Hematopoietic multipotent progenitor cell treated with erythropoietin and hydrocortisone succinate and interleukin-3 and kit ligand, for 4 days (in vitro differentiated cells): ENCODE measurements around the gene NYAP2.

Source experiments
- DNase-seq: peaks from one replicate; pipeline ENCODE4 v3.0.0-alpha.2; 2015

NYAP2 gene

GRCh38 chr2:225487878-225488416 lies 88.4 kb downstream of the NYAP2 start:
- DNase-seq, result no peak

GRCh38 chr2:225488743-225489142 lies 89.2 kb downstream of the NYAP2 start:
- DNase-seq, result no peak

GRCh38 chr2:225493420-225494099 lies 94.0 kb downstream of the NYAP2 start:
- DNase-seq, result no peak

- no peak for DNase-seq
These were observed 94.6 kb downstream of the NYAP2 start for GRCh38 chr2:225494100-225494459.

GRCh38 chr2:225495706-225496105 lies 96.2 kb downstream of the NYAP2 start:
- DNase-seq, result no peak

- DNase-seq, result no peak
These were observed 97.1 kb downstream of the NYAP2 start for GRCh38 chr2:225496568-225496967.

- DNase-seq, result no peak
These were observed 97.7 kb downstream of the NYAP2 start for GRCh38 chr2:225497166-225497565.

- DNase-seq, result no peak
These were observed 101.5 kb downstream of the NYAP2 start for GRCh38 chr2:225501022-225501421.

GRCh38 chr2:225502971-225503370 lies 103.5 kb downstream of the NYAP2 start:
- DNase-seq, result no peak

- DNase-seq, result no peak
These were observed 111.3 kb downstream of the NYAP2 start for GRCh38 chr2:225510796-225511195.

- no peak for DNase-seq
These were observed 113.0 kb downstream of the NYAP2 start for GRCh38 chr2:225512469-225512868.

GRCh38 chr2:225512876-225513540 lies 113.5 kb downstream of the NYAP2 start:
- DNase-seq, result no peak

- DNase-seq, result no peak
These were observed 115.5 kb downstream of the NYAP2 start for GRCh38 chr2:225515033-225515432.

- no peak for DNase-seq
These were observed 127.4 kb downstream of the NYAP2 start for GRCh38 chr2:225526760-225527390.

- DNase-seq, result no peak
These were observed 132.0 kb downstream of the NYAP2 start for GRCh38 chr2:225531559-225531958.

GRCh38 chr2:225532096-225532495 lies 132.6 kb downstream of the NYAP2 start:
- no peak for DNase-seq

- DNase-seq, result no peak
These were observed 134.5 kb downstream of the NYAP2 start for GRCh38 chr2:225534037-225534436.

GRCh38 chr2:225534697-225535096 lies 135.2 kb downstream of the NYAP2 start:
- DNase-seq, result no peak

- no peak for DNase-seq
These were observed 136.5 kb downstream of the NYAP2 start for GRCh38 chr2:225536036-225536435.

- no peak for DNase-seq
These were observed 144.1 kb downstream of the NYAP2 start for GRCh38 chr2:225543626-225544025.

GRCh38 chr2:225556461-225556860 lies 157.0 kb downstream of the NYAP2 start:
- DNase-seq, result no peak

GRCh38 chr2:225558399-225559071 lies 159.0 kb downstream of the NYAP2 start:
- DNase-seq, result no peak

- DNase-seq, result no peak
These were observed 159.5 kb downstream of the NYAP2 start for GRCh38 chr2:225559072-225559415.

GRCh38 chr2:225566798-225567197 lies 167.3 kb downstream of the NYAP2 start:
- DNase-seq, result peak; percentile 24
